ENCODE data around the gene SNURF.
"Not testable (repeated sequence)": the region's sequence is repeated elsewhere in the genome, so short reads cannot be mapped to it uniquely, and the experiment has no call there.

SNURF gene

GRCh38 chr15:24954783-24955530 lies at the start of gene SNURF, which contains the start of gene SNRPN:
Gene SNURF, plus strand, starts transcription at chr15:24954987. Its CDS starts 62 bp downstream, at chr15:24955049.
Gene SNRPN, plus strand, starts transcription at chr15:24954987. Its CDS starts 19,467 bp downstream, at chr15:24974454.
- no peak for DNase-seq (ENCODE audit: low spot score)

- no peak for DNase-seq (ENCODE audit: low spot score)
Measured at GRCh38 chr15:24916305-24917009, 38.3 kb upstream of the SNURF start.

GRCh38 chr15:24917431-24917830 lies 37.4 kb upstream of the SNURF start:
- DNase-seq (ENCODE audit: low spot score): no peak

GRCh38 chr15:24919446-24919845 lies 35.3 kb upstream of the SNURF start:
- DNase-seq (ENCODE audit: low spot score): no peak

- DNase-seq (ENCODE audit: low spot score): not testable (repeated sequence)
Measured at GRCh38 chr15:24922781-24923180, 32.0 kb upstream of the SNURF start.

- no peak for DNase-seq (ENCODE audit: low spot score)
Measured at GRCh38 chr15:24924153-24924552, 30.6 kb upstream of the SNURF start.

GRCh38 chr15:24924621-24925020 lies 30.2 kb upstream of the SNURF start:
- no peak for DNase-seq (ENCODE audit: low spot score)

- not testable (repeated sequence) for DNase-seq (ENCODE audit: low spot score)
Measured at GRCh38 chr15:24931874-24932732, 22.7 kb upstream of the SNURF start.

GRCh38 chr15:24933716-24934115 lies 21.1 kb upstream of the SNURF start:
- DNase-seq (ENCODE audit: low spot score): no peak

GRCh38 chr15:24938224-24938623 lies 16.6 kb upstream of the SNURF start:
- DNase-seq (ENCODE audit: low spot score): not testable (repeated sequence)

- no peak for DNase-seq (ENCODE audit: low spot score)
Measured at GRCh38 chr15:24940236-24940635, 14.6 kb upstream of the SNURF start.

GRCh38 chr15:24943361-24943760 lies 11.4 kb upstream of the SNURF start:
- DNase-seq (ENCODE audit: low spot score): no peak

- DNase-seq (ENCODE audit: low spot score): no peak
Measured at GRCh38 chr15:24944954-24945353, 9.8 kb upstream of the SNURF start.

GRCh38 chr15:24945711-24946110 lies 9.1 kb upstream of the SNURF start:
- DNase-seq (ENCODE audit: low spot score): no peak

- no peak for DNase-seq (ENCODE audit: low spot score)
Measured at GRCh38 chr15:24948495-24948894, 6.3 kb upstream of the SNURF start.

GRCh38 chr15:24955531-24955921 lies 739 bp downstream of the SNURF start:
- DNase-seq (ENCODE audit: low spot score): no peak

- no peak for DNase-seq (ENCODE audit: low spot score)
Measured at GRCh38 chr15:24956111-24956838, 1.5 kb downstream of the SNURF start.

- DNase-seq (ENCODE audit: low spot score): no peak
Measured at GRCh38 chr15:24957691-24958090, 2.9 kb downstream of the SNURF start.

- DNase-seq (ENCODE audit: low spot score): no peak
Measured at GRCh38 chr15:24961967-24962366, 7.2 kb downstream of the SNURF start.

- DNase-seq (ENCODE audit: low spot score): no peak
Measured at GRCh38 chr15:24962880-24963279, 8.1 kb downstream of the SNURF start.

GRCh38 chr15:24966364-24967103 lies 11.7 kb downstream of the SNURF start:
- DNase-seq (ENCODE audit: low spot score): no peak

Measured in HuH-7.5 (cell line).